ENCODE results near the gene MCEMP1. TPM values are rescaled to one million over a fixed set of nuclear protein-coding genes. Genes with fewer than 3 reads are reported as not detected.
A peak's percentile ranks its signal among the peaks of the same experiment; 100 is the strongest.

MCEMP1 gene
- total RNA-seq, 1 donor from 2014 or later = not detected

DNA sequence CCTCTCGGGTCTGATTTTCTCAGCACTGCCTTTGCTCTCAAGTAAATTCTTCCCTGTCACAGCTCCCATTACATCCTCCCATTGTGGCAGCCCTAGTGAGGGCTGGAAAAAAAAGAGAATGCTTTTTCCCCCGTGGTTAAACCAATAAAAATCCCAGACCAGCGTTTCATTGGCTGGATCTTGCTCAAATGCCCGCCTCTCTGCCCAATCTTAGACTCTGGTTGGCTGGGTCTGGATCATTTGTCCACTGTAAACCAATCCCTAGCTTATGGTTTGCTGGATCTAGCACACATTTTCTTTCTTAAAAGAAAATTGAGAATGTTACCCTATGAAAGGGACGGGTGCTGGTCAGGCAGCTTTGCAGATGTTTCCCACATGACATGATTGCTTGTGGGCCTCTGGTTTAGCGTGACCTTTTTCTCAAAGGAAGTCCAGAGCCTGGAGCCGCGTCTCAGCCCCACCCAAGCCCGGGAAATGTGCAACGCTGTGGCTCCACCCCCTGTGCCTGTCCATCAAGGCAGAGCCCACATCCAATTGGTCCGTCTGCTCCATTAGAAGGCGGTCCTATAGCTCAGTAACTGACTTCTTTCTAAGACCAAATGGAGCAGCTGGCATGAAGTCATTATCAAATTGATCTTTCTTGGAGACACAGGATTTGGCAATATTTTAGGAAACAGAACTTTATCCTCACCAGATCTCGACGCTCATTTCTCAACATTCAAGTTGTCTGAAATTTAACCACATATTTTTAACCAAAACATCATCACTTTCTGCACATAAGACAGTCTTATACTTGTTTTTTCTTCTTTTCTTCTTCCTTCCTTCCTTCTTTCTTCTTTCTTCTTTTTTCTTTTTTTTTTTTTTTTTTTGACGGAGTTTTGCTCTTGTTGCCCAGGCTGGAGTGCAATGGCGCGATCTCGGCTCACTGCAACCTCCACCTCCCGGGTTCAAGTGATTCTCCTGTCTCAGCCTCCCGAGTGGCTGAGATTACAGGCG is 2.6 kb upstream of the MCEMP1 start:
- H3K9me3 Mint-ChIP-seq (ENCODE audit: low read depth) = no peaks in the 10 kb centered on the region
- no peaks in the 10 kb centered on the region for H3K4me1 Mint-ChIP-seq (ENCODE audit: low read depth)
- no peak overlapping the region for H3K4me3 Mint-ChIP-seq (ENCODE audit: low read depth)
- no peak for DNase-seq (ENCODE audit: low spot score, unreplicated experiment)
- H3K36me3 Mint-ChIP-seq (ENCODE audit: insufficient read depth) = no peaks in the 10 kb centered on the region
- no peak overlapping the region for H3K27ac Mint-ChIP-seq
- TF ChIP-seq, protein P1, sequence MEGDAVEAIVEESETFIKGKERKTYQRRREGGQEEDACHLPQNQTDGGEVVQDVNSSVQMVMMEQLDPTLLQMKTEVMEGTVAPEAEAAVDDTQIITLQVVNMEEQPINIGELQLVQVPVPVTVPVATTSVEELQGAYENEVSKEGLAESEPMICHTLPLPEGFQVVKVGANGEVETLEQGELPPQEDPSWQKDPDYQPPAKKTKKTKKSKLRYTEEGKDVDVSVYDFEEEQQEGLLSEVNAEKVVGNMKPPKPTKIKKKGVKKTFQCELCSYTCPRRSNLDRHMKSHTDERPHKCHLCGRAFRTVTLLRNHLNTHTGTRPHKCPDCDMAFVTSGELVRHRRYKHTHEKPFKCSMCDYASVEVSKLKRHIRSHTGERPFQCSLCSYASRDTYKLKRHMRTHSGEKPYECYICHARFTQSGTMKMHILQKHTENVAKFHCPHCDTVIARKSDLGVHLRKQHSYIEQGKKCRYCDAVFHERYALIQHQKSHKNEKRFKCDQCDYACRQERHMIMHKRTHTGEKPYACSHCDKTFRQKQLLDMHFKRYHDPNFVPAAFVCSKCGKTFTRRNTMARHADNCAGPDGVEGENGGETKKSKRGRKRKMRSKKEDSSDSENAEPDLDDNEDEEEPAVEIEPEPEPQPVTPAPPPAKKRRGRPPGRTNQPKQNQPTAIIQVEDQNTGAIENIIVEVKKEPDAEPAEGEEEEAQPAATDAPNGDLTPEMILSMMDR (IDR thresholded peaks at IDR 0.05; ENCODE audit: unreplicated experiment) = no peak
- peaks cover 74% of the 10 kb centered on the region for H3K27me3 Mint-ChIP-seq

DNA sequence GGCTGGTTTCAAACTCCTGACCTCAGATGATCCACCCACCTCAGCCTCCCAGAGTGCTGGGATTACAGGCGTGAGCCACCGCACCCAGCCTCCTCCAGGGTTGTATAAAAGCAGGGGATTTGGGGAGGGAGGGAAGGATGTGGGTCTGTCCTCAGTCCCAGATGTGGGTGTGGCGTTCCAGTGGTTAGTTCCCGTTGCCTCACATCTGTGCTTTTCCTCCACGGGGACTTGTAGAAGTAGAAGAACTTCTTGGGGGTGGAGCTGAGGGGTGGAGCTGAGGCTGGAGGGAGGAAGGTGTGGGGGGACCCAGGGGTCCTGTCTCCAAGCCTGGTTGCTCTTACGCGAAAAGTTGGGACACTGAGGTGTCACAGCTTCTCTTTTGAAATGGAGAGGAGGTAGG is 514 bp upstream of the MCEMP1 start:
- TF ChIP-seq, protein P1 (IDR thresholded peaks at IDR 0.05; ENCODE audit: unreplicated experiment) = no peak
- Mint-ChIP-seq H3K4me3 (ENCODE audit: low read depth) (no peak overlapping the region), H3K36me3 (ENCODE audit: insufficient read depth) (no peaks in the 10 kb centered on the region), H3K4me1 (ENCODE audit: low read depth) (no peaks in the 10 kb centered on the region), H3K27ac (no peak overlapping the region), H3K9me3 (ENCODE audit: low read depth) (no peaks in the 10 kb centered on the region), H3K27me3 (peaks cover 62% of the 10 kb centered on the region)
- DNase-seq (ENCODE audit: low spot score, unreplicated experiment) = no peak

DNA sequence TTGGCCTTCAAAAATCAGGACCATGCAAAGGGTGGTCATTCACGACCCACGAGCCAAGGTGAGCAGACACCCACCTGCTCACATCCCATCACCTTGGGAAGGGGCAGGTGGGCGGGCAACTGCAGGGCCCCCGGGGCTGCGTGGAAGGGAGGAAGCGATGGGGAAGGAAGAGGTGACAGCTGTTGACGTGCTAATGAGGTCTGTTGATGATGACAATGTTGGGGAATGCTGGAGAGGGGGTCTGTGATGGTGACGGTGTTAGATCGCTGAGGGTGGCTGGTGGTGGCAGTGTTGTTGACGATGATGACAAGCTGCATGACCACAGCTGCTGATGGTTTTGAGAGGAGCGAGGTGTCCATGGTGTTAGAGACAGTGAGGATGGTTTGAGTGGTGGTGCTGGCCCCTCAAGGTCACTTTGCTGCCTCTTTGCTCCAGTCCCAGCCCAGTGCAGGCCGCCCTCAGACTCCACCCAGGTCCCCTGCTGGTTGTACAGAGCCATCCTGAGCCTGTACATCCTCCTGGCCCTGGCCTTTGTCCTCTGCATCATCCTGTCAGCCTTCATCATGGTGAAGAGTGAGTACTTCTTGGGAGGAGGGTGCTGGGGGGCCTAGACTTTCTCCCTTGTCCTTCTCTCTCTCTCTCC is 900 bp downstream of the MCEMP1 start:
- Mint-ChIP-seq H3K4me3 (ENCODE audit: low read depth) (no peak overlapping the region), H3K9me3 (ENCODE audit: low read depth) (no peaks in the 10 kb centered on the region), H3K4me1 (ENCODE audit: low read depth) (peaks cover 2% of the 10 kb centered on the region), H3K27ac (no peak overlapping the region), H3K36me3 (ENCODE audit: insufficient read depth) (no peaks in the 10 kb centered on the region), H3K27me3 (peaks cover 50% of the 10 kb centered on the region)
- DNase-seq (ENCODE audit: low spot score, unreplicated experiment) = no peak
- TF ChIP-seq, protein P1 (IDR thresholded peaks at IDR 0.05; ENCODE audit: unreplicated experiment) = no peak

DNA sequence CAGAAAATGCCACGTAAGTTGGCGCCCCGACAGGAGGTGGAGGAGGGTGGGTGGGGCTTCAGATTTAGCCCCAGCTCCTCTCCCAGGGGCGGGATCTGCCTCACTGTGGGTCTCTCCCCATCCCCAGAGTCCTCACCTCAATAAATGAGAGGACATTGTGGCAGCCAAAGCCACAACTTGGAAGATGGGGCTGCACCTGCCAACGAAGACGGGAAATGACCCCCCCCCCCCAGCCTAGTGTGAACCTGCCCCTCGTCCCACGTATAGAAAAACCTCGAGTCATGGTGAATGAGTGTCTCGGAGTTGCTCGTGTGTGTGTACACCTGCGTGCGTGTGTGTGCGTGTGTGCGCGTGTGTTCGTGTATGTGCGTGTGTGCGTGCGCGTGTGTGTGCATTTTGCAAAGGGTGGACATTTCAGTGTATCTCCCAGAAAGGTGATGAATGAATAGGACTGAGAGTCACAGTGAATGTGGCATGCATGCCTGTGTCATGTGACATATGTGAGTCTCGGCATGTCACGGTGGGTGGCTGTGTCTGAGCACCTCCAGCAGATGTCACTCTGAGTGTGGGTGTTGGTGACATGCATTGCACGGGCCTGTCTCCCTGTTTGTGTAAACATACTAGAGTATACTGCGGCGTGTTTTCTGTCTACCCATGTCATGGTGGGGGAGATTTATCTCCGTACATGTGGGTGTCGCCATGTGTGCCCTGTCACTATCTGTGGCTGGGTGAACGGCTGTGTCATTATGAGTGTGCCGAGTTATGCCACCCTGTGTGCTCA is 2.3 kb downstream of the MCEMP1 start:
- H3K4me3 Mint-ChIP-seq (ENCODE audit: low read depth) = peak overlapping the region; percentile 55
- H3K27ac Mint-ChIP-seq = peak overlapping the region; percentile 62

More for the DNA sequence above, 2.3 kb downstream of the MCEMP1 start:
- no peak for DNase-seq (ENCODE audit: low spot score, unreplicated experiment)
- peaks cover 2% of the 10 kb centered on the region for H3K4me1 Mint-ChIP-seq (ENCODE audit: low read depth)
- no peaks in the 10 kb centered on the region for H3K9me3 Mint-ChIP-seq (ENCODE audit: low read depth)
- H3K36me3 Mint-ChIP-seq (ENCODE audit: insufficient read depth) = no peaks in the 10 kb centered on the region
- TF ChIP-seq, protein P1 (IDR thresholded peaks at IDR 0.05; ENCODE audit: unreplicated experiment) = no peak
- peaks cover 37% of the 10 kb centered on the region for H3K27me3 Mint-ChIP-seq
